HG02759 (cell line): ENCODE results near the gene A4GALT.

Experiments used
- ATAC-seq: cut with Tn5 transposase; IDR thresholded peaks from one replicate; pipeline ENCODE4 v1.9.1; 2021; ENCODE audit warnings: mild to moderate bottlenecking, moderate library complexity; ENCODE audit not compliant: unreplicated experiment

Gene A4GALT

GRCh38 chr22:42653999-42654398 is 66.7 kb downstream of the A4GALT start:
- no peak for ATAC-seq

GRCh38 chr22:42651134-42651533 is 69.5 kb downstream of the A4GALT start:
- ATAC-seq: no peak

GRCh38 chr22:42649246-42650099 is 71.2 kb downstream of the A4GALT start, which contains the start of gene CYB5R3:
Gene CYB5R3 (minus strand): TSS chr22:42649392. CDS start chr22:42649315, 77 bp downstream.
- ATAC-seq: peak; percentile 71

- peak; percentile 60 for ATAC-seq
Observed at GRCh38 chr22:42648368-42649245, 72.1 kb downstream of the A4GALT start.

- no peak for ATAC-seq
Observed at GRCh38 chr22:42648017-42648367, 72.7 kb downstream of the A4GALT start.

- ATAC-seq: no peak
Observed at GRCh38 chr22:42646569-42647525, 73.8 kb downstream of the A4GALT start.

GRCh38 chr22:42645938-42646568 is 74.6 kb downstream of the A4GALT start:
- no peak for ATAC-seq

- no peak for ATAC-seq
Observed at GRCh38 chr22:42645341-42645937, 75.2 kb downstream of the A4GALT start.

- ATAC-seq: no peak
Observed at GRCh38 chr22:42644422-42645340, 76.0 kb downstream of the A4GALT start.

GRCh38 chr22:42643634-42644421 is 76.8 kb downstream of the A4GALT start:
- no peak for ATAC-seq

- ATAC-seq: no peak
Observed at GRCh38 chr22:42642806-42643633, 77.7 kb downstream of the A4GALT start.
